OCI-LY1 (cell line): ENCODE data around the gene SPACA7.

Experiments
- H2AFZ ChIP-seq: fragments of 200-600 bp; sonication (generic), shearing (Covaris generic); 2 replicates; pipeline ENCODE4 v1.6.0; 2014; ENCODE audit warnings: antibody characterized with exemption, mild to moderate bottlenecking, low read length
- H3F3A ChIP-seq: fragments of 200-600 bp; sonication (generic), shearing (Covaris generic); 2 replicates; pipeline ENCODE4 v1.6.0; 2014; ENCODE audit warnings: mild to moderate bottlenecking, antibody characterized with exemption, low read length, moderate library complexity; ENCODE audit not compliant: insufficient read depth
- H3K27ac ChIP-seq: fragments of 200-600 bp; sonication (generic); 2 replicates; pipeline ENCODE4 v1.5.1; 2014; ENCODE audit warnings: low read length, mixed run types, mild to moderate bottlenecking, low read depth; ENCODE audit not compliant: poor library complexity, severe bottlenecking
- H3K27me3 ChIP-seq: fragments of 200-600 bp; sonication (generic); 2 replicates; pipeline ENCODE4 v1.6.0; 2014; ENCODE audit warnings: antibody characterized with exemption, mild to moderate bottlenecking, low read length, moderate library complexity; ENCODE audit not compliant: insufficient read depth
- H3K36me3 ChIP-seq: fragments of 200-600 bp; sonication (generic); 2 replicates; pipeline ENCODE4 v1.6.1; 2014; ENCODE audit warnings: mild to moderate bottlenecking, antibody characterized with exemption, low read length, moderate library complexity, mixed read lengths; ENCODE audit not compliant: insufficient read depth
- H3K4me1 ChIP-seq: fragments of 200-600 bp; sonication (generic); 2 replicates; pipeline ENCODE4 v1.5.1; 2014; ENCODE audit warnings: mild to moderate bottlenecking, low read length, moderate library complexity; ENCODE audit not compliant: insufficient read depth, severe bottlenecking
- H3K4me2 ChIP-seq: fragments of 200-600 bp; sonication (generic), shearing (Covaris generic); 2 replicates; pipeline ENCODE4 v1.6.1; 2014; ENCODE audit warnings: low read length
- H3K4me3 ChIP-seq: fragments of 200-600 bp; sonication (generic); 2 replicates; pipeline ENCODE4 v1.5.1; 2014; ENCODE audit warnings: low read length, low read depth, mild to moderate bottlenecking, mixed read lengths; ENCODE audit not compliant: poor library complexity, severe bottlenecking
- H3K79me2 ChIP-seq: fragments of 200-600 bp; shearing (Covaris generic); 2 replicates; pipeline ENCODE4 v1.6.1; 2016; ENCODE audit warnings: mixed run types, low read length, mixed read lengths; ENCODE audit not compliant: insufficient read depth
- H3K9ac ChIP-seq: fragments of 200-600 bp; sonication (generic), shearing (Covaris generic); 2 replicates; pipeline ENCODE4 v1.6.1; 2014; ENCODE audit warnings: mild to moderate bottlenecking, low read length, mixed read lengths
- H3K9me2 ChIP-seq: fragments of 200-600 bp; sonication (generic), shearing (Covaris generic); 2 replicates; pipeline ENCODE4 v1.6.1; 2014; ENCODE audit warnings: low read depth, mild to moderate bottlenecking, low read length, mixed read lengths
- H3K9me3 ChIP-seq: fragments of 200-600 bp; shearing (Covaris generic); 2 replicates; pipeline ENCODE4 v1.6.1; 2014; ENCODE audit warnings: low read length, mixed read lengths
- H4K20me1 ChIP-seq: fragments of 200-600 bp; sonication (generic), shearing (Covaris generic); 2 replicates; pipeline ENCODE4 v1.6.0; 2016; ENCODE audit warnings: mild to moderate bottlenecking, low read length; ENCODE audit not compliant: insufficient read depth
- EZH2 ChIP-seq: fragments of 200-600 bp; sonication (generic), shearing (Covaris generic); IDR thresholded peaks from 2 replicates; pipeline ENCODE4 v1.8.0; 2017; ENCODE audit warnings: borderline replicate concordance, mixed run types, mild to moderate bottlenecking, antibody characterized with exemption, low read length, moderate library complexity, mixed read lengths
- TF ChIP-seq, protein P1 (sequence below): fragments of 200-600 bp; sonication (generic), shearing (Covaris generic); IDR thresholded peaks from 2 replicates; pipeline ENCODE4 v1.5.1; 2017; ENCODE audit warnings: mild to moderate bottlenecking, antibody characterized with exemption, low read length, moderate library complexity, mixed read lengths

The SPACA7 gene

DNA sequence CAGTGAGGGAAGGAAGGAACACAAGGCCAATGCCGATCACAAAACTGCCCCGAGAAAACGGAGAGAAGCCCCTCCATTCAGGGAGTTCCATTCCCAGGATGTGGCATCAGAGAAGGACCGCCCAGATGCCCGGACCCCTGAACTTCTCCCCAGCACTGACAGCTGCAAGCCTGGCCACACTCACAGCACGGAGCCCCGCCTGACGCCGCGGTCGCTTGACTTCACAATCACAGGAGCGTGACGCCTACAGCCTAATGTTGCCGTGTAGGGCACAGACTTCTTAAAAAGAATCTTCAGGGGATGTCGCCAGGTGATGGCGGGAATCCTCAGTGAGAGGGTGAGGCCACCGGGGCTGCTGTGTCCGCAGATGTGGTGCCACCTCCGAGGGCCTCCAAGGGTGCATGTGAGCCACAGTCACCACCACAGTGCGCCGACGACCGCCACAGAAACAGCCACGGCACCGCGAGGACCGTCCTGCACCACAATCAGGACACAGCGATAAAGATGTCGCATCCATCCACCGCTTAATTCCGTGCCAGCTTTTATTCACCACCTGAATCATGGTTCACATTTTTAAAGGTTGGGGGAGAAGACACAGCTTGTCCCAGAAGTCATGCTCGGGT, 77.2 kb downstream of the SPACA7 start:
- H3K79me2 ChIP-seq, result no peaks in the 10 kb centered on the region
- H3K4me1 ChIP-seq, result peaks cover 12% of the 10 kb centered on the region
- H3K9me3 ChIP-seq, result no peaks in the 10 kb centered on the region
- H3K27ac ChIP-seq, result no peak overlapping the region
- TF ChIP-seq, protein P1, sequence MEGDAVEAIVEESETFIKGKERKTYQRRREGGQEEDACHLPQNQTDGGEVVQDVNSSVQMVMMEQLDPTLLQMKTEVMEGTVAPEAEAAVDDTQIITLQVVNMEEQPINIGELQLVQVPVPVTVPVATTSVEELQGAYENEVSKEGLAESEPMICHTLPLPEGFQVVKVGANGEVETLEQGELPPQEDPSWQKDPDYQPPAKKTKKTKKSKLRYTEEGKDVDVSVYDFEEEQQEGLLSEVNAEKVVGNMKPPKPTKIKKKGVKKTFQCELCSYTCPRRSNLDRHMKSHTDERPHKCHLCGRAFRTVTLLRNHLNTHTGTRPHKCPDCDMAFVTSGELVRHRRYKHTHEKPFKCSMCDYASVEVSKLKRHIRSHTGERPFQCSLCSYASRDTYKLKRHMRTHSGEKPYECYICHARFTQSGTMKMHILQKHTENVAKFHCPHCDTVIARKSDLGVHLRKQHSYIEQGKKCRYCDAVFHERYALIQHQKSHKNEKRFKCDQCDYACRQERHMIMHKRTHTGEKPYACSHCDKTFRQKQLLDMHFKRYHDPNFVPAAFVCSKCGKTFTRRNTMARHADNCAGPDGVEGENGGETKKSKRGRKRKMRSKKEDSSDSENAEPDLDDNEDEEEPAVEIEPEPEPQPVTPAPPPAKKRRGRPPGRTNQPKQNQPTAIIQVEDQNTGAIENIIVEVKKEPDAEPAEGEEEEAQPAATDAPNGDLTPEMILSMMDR, result no peak
- TF ChIP-seq EZH2, result no peak
- no peaks in the 10 kb centered on the region for H3F3A ChIP-seq
- H3K9ac ChIP-seq, result no peak overlapping the region
- no peaks in the 10 kb centered on the region for H3K36me3 ChIP-seq
- no peak overlapping the region for H3K4me2 ChIP-seq
- H3K9me2 ChIP-seq, result no peaks in the 10 kb centered on the region
- no peaks in the 10 kb centered on the region for H4K20me1 ChIP-seq
- H3K4me3 ChIP-seq, result no peak overlapping the region
- H2AFZ ChIP-seq, result no peak overlapping the region
- H3K27me3 ChIP-seq, result peaks cover 12% of the 10 kb centered on the region; the same call in 1 of the 2 replicates

DNA sequence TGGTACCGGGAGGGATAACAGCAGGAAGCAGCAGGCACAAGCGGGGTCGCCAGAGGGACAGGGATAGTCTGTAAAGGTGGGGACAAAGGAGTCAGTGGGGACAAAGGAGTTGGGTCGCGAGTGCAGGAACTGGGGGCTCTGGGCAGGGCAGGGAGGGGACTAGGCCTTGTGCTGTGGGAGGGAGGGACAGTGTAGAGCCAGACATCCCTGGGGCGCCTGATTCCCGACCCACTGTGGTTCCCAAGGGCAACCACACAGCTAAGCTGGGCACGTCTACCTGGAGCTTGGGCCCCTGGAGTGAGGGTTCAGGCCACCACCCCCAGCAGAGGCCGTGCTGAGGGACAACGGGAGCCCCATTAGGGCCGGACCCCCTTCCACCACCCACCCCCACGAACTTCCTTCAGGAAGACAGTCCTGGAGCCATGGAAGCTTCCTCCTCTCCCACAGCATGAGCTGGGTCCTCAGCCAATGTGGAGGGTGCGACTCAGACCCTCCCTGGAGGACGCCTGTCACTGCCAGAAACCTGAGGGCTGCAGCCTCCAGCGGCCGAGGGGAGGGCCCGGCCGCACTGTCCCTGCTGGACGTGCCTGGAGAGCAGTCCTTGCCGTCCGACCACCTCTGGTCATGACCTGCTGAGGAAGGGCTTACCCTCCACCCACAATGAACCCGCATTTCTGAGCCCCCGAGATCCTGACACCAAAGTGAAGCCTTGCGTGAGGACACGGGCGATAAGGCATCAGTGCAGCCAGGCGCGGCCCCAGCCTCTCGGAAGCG, 77.9 kb downstream of the SPACA7 start:
- TF ChIP-seq, protein P1, result no peak
- no peak for TF ChIP-seq EZH2
- H3K79me2 ChIP-seq, result no peaks in the 10 kb centered on the region
- H2AFZ ChIP-seq, result no peak overlapping the region
- peaks cover 12% of the 10 kb centered on the region for H3K4me1 ChIP-seq
- no peak overlapping the region for H3K27ac ChIP-seq
- H3K9ac ChIP-seq, result no peak overlapping the region
- H3K9me2 ChIP-seq, result no peaks in the 10 kb centered on the region
- H3K4me2 ChIP-seq, result no peak overlapping the region
- no peak overlapping the region for H3K4me3 ChIP-seq
- H3K9me3 ChIP-seq, result no peaks in the 10 kb centered on the region
- H3K36me3 ChIP-seq, result no peaks in the 10 kb centered on the region
- no peaks in the 10 kb centered on the region for H4K20me1 ChIP-seq
- H3F3A ChIP-seq, result no peaks in the 10 kb centered on the region
- peaks cover 12% of the 10 kb centered on the region; the same call in 1 of the 2 replicates for H3K27me3 ChIP-seq

DNA sequence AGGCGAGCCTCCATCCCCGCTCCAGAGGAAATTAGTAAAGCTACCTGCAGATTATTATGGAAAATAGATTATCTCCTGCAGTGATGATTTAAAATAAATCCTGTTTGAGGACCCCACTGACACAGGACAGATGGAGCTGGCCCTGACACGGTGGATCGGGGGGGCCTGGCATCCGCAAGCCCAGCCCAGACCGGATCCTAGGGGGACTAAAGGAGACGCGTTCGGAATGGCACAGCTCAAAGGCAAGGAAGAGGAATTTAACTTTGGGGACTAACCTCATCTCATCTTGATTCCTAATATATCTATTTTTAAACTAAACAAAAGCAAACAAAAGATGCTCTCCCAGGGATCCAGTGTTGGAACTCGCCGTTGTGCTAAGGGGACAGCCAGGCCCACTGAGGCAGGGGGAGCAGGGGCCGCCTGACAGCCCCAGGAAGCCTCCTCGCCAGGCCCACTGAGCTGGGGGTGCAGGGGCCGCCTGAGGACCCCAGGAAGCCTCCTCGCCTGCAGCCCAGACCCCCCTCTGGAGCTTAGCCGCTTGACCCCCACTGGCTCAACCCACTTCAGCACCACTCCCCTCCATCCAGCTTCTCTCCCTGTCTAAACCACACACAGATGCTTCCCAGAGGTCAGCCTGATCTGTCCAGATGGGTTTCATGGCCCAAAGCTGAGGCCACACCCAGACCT, 78.6 kb downstream of the SPACA7 start:
- Histone ChIP-seq H4K20me1 (no peaks in the 10 kb centered on the region), H3K4me3 (no peak overlapping the region), H3K9ac (no peak overlapping the region), H3K9me3 (no peaks in the 10 kb centered on the region), H3K4me1 (peaks cover 12% of the 10 kb centered on the region), H3K9me2 (no peaks in the 10 kb centered on the region), H3K27me3 (peaks cover 12% of the 10 kb centered on the region; the same call in 1 of the 2 replicates), H3K27ac (no peak overlapping the region), H3K4me2 (no peak overlapping the region), H3K36me3 (no peaks in the 10 kb centered on the region), H3F3A (no peaks in the 10 kb centered on the region), H3K79me2 (no peaks in the 10 kb centered on the region), H2AFZ (no peak overlapping the region)
- TF ChIP-seq, protein P1, result no peak
- no peak for TF ChIP-seq EZH2
